Measurements from ENCODE around the gene UBE2C. TPM values are rescaled to one million over a fixed set of nuclear protein-coding genes. Genes with fewer than 3 reads are reported as not detected.

Gene UBE2C
- total RNA-seq, 1 experiment from 2014 or later: 173 TPM

DNA sequence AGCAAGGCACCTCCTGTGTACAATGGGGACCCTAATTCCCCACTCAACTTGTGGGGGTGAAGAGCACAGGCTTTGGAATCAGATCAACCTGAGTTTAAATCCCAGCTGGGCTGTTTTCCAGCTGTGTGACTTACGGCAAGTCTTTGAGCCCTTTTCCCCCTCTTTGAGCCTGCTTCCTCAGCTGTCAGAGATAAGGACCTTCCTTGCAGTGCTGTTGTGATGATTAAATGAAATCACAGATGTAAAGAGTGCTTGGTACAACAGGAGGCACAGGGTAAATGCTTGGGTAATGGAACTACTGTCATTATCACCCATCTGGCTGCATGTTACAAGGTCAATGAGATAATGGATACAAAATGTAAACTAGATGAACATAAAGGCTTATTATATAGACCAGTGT, 24.4 kb downstream of the UBE2C start:
- peaks cover 20% of the 10 kb centered on the region for H3K4me1 ChIP-seq (ENCODE audit: control insufficient read depth, insufficient read depth, low read length)
- no peaks in the 10 kb centered on the region; the same call in 1 of the 2 replicates for H3K36me3 ChIP-seq (ENCODE audit: control insufficient read depth, insufficient read depth, low read length)
- in situ Hi-C loops (cut with HindIII; ENCODE audit: low pct_unique_long_range_greater_than_20kb, low sequenced_read_pairs): no loop called here
- no TSS peak for BruUV-seq (replicated peaks)
- POLR2A ChIA-PET: no interaction called here
- CTCF ChIA-PET: interaction anchor here (0.7 kb wide), 1 partner anchor 13 kb away, joined by 7 read pairs; no protein-coding TSS in a partner anchor
- no peaks in the 10 kb centered on the region for H3K27me3 ChIP-seq (ENCODE audit: control insufficient read depth, insufficient read depth, low read length)
- DNase-seq (ENCODE audit: low read depth, low spot score): no peak
- peak overlapping the region in 1 of 2 experiments; percentile 6; a peak in 2 of 4 replicates for H3K4me3 ChIP-seq (ENCODE audit: low read depth in 2 of 2, low read length in 2 of 2)
- intact Hi-C loops (cut with micrococcal nuclease; ENCODE audit: unreplicated experiment): no loop called here
- H3K9me3 ChIP-seq (ENCODE audit: control insufficient read depth, insufficient read depth, low read depth, low read length): no peaks in the 10 kb centered on the region
- ATAC-seq: no peak
- TF ChIP-seq, protein P1, sequence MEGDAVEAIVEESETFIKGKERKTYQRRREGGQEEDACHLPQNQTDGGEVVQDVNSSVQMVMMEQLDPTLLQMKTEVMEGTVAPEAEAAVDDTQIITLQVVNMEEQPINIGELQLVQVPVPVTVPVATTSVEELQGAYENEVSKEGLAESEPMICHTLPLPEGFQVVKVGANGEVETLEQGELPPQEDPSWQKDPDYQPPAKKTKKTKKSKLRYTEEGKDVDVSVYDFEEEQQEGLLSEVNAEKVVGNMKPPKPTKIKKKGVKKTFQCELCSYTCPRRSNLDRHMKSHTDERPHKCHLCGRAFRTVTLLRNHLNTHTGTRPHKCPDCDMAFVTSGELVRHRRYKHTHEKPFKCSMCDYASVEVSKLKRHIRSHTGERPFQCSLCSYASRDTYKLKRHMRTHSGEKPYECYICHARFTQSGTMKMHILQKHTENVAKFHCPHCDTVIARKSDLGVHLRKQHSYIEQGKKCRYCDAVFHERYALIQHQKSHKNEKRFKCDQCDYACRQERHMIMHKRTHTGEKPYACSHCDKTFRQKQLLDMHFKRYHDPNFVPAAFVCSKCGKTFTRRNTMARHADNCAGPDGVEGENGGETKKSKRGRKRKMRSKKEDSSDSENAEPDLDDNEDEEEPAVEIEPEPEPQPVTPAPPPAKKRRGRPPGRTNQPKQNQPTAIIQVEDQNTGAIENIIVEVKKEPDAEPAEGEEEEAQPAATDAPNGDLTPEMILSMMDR (IDR thresholded peaks at IDR 0.05): no peak
- no peak for TF ChIP-seq SIN3A (IDR thresholded peaks at IDR 0.05; ENCODE audit: borderline replicate concordance, insufficient read depth, low read depth, low read length)
- TF ChIP-seq TCF7L2 (IDR thresholded peaks at IDR 0.05; ENCODE audit: low read depth, low read length): no peak
- no peak for TF ChIP-seq POLR2AphosphoS5 (IDR thresholded peaks at IDR 0.05; ENCODE audit: low read depth, low read length)
- no peak for TF ChIP-seq REST (IDR thresholded peaks at IDR 0.05; ENCODE audit: insufficient read depth in 1 of 2, low read depth in 2 of 2, low read length in 1 of 2)
- no peak overlapping the region for H3K27ac ChIP-seq (ENCODE audit: low read length)

DNA sequence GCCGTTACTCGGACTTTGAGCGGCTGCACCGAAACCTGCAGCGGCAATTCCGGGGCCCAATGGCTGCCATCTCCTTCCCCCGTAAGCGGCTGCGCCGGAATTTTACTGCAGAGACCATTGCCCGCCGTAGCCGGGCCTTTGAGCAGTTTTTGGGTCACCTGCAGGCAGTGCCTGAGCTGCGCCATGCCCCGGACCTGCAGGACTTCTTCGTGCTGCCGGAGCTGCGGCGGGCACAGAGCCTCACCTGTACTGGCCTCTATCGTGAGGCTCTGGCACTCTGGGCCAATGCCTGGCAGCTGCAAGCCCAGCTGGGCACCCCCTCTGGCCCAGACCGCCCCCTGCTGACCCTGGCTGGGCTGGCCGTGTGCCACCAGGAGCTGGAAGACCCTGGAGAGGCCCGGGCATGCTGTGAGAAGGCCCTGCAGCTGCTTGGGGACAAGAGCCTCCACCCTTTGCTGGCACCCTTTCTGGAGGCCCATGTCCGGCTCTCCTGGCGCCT, 28.3 kb downstream of the UBE2C start:
- Histone ChIP-seq H3K4me3 (ENCODE audit: low read depth in 2 of 2, low read length in 2 of 2) (no peak overlapping the region), H3K4me1 (ENCODE audit: control insufficient read depth, insufficient read depth, low read length) (peaks cover 13% of the 10 kb centered on the region), H3K27ac (ENCODE audit: low read length) (no peak overlapping the region), H3K36me3 (ENCODE audit: control insufficient read depth, insufficient read depth, low read length) (peaks cover 2% of the 10 kb centered on the region; the same call in 1 of the 2 replicates), H3K9me3 (ENCODE audit: control insufficient read depth, insufficient read depth, low read depth, low read length) (no peaks in the 10 kb centered on the region), H3K27me3 (ENCODE audit: control insufficient read depth, insufficient read depth, low read length) (no peaks in the 10 kb centered on the region)
- DNase-seq (ENCODE audit: low read depth, low spot score): no peak
- no TSS peak for BruUV-seq (replicated peaks)
- intact Hi-C loops (cut with micrococcal nuclease; ENCODE audit: unreplicated experiment) (no loop called here), in situ Hi-C loops (cut with HindIII; ENCODE audit: low pct_unique_long_range_greater_than_20kb, low sequenced_read_pairs) (no loop called here)
- no peak; the same call in 1 of the 2 replicates for ATAC-seq
- TF ChIP-seq POLR2AphosphoS5 (IDR thresholded peaks at IDR 0.05; ENCODE audit: low read depth, low read length): no peak
- no peak for TF ChIP-seq SIN3A (IDR thresholded peaks at IDR 0.05; ENCODE audit: borderline replicate concordance, insufficient read depth, low read depth, low read length)
- TF ChIP-seq, protein P1 (IDR thresholded peaks at IDR 0.05): no peak
- no peak for TF ChIP-seq TCF7L2 (IDR thresholded peaks at IDR 0.05; ENCODE audit: low read depth, low read length)
- no peak for TF ChIP-seq REST (IDR thresholded peaks at IDR 0.05; ENCODE audit: insufficient read depth in 1 of 2, low read depth in 2 of 2, low read length in 1 of 2)
- ChIA-PET POLR2A (no interaction called here), CTCF (no interaction called here)
